ENCODE results near the gene CAMK1D. TPM values are rescaled to one million over a fixed set of nuclear protein-coding genes. Genes with fewer than 3 reads are reported as not detected.
"Not testable (repeated sequence)": the region's sequence is repeated elsewhere in the genome, so short reads cannot be mapped to it uniquely, and the experiment has no call there.

The CAMK1D gene
- 8.1 TPM for polyA plus RNA-seq (2013, experiment 1 of 4)
- 9.1 TPM for polyA plus RNA-seq (2013, experiment 2 of 4)
- polyA plus RNA-seq (2013, experiment 3 of 4): 6.6 TPM
- polyA plus RNA-seq (2013, experiment 4 of 4): 6.3 TPM

- WGBS, 2 experiments: 0 to 1% methylated on average over 81 to 91 of the region's 95 CpGs
- Histone ChIP-seq H3K36me3 (ENCODE audit: control insufficient read depth, insufficient read depth, low read length) (no peaks in the 10 kb centered on the region), H3K27me3 (ENCODE audit: control insufficient read depth, insufficient read depth, low read length, poor library complexity, severe bottlenecking) (peaks cover 35% of the 10 kb centered on the region), H3K9me3 (ENCODE audit: control insufficient read depth, low read length) (no peaks in the 10 kb centered on the region), H3K4me1 (ENCODE audit: control insufficient read depth, insufficient read depth, low read length) (peaks cover 8% of the 10 kb centered on the region), H3K27ac (ENCODE audit: insufficient read depth, low read depth, low read length, poor library complexity, severe bottlenecking) (no peak within 1 kb of the TSS), H3K4me3 (ENCODE audit: insufficient read depth, low read depth, low read length) (peak within 1 kb of the TSS; percentile 77)
These were observed at the start of gene CAMK1D for GRCh38 chr10:12348870-12349628. CAMK1D (plus strand) TSS chr10:12349547.

- not testable (repeated sequence) for H3K27me3 ChIP-seq (ENCODE audit: control insufficient read depth, insufficient read depth, low read length, poor library complexity, severe bottlenecking); H3K36me3 ChIP-seq (ENCODE audit: control insufficient read depth, insufficient read depth, low read length); H3K9me3 ChIP-seq (ENCODE audit: control insufficient read depth, low read length); H3K4me1 ChIP-seq (ENCODE audit: control insufficient read depth, insufficient read depth, low read length); H3K4me3 ChIP-seq (ENCODE audit: insufficient read depth, low read depth, low read length); H3K27ac ChIP-seq (ENCODE audit: insufficient read depth, low read depth, low read length, poor library complexity, severe bottlenecking)
- 96% methylated on average over 4 of the region's 4 CpGs for WGBS, 2 experiments
These were observed 48.3 kb upstream of the CAMK1D start for GRCh38 chr10:12301036-12301435.

- 74 to 78% methylated on average over 6 of the region's 6 CpGs for whole genome bisulfite sequencing, 2 experiments
- H3K4me3 ChIP-seq (ENCODE audit: insufficient read depth, low read depth, low read length): no peak overlapping the region
- no peaks in the 10 kb centered on the region for H3K27me3 ChIP-seq (ENCODE audit: control insufficient read depth, insufficient read depth, low read length, poor library complexity, severe bottlenecking)
- no peaks in the 10 kb centered on the region for H3K4me1 ChIP-seq (ENCODE audit: control insufficient read depth, insufficient read depth, low read length)
- no peaks in the 10 kb centered on the region for H3K9me3 ChIP-seq (ENCODE audit: control insufficient read depth, low read length)
- no peak overlapping the region for H3K27ac ChIP-seq (ENCODE audit: insufficient read depth, low read depth, low read length, poor library complexity, severe bottlenecking)
- no peaks in the 10 kb centered on the region for H3K36me3 ChIP-seq (ENCODE audit: control insufficient read depth, insufficient read depth, low read length)
These were observed 41.3 kb upstream of the CAMK1D start for GRCh38 chr10:12308057-12308456.

- H3K27me3 ChIP-seq (ENCODE audit: control insufficient read depth, insufficient read depth, low read length, poor library complexity, severe bottlenecking): no peaks in the 10 kb centered on the region
- H3K36me3 ChIP-seq (ENCODE audit: control insufficient read depth, insufficient read depth, low read length): no peaks in the 10 kb centered on the region
- no peak overlapping the region for H3K27ac ChIP-seq (ENCODE audit: insufficient read depth, low read depth, low read length, poor library complexity, severe bottlenecking)
- no peaks in the 10 kb centered on the region for H3K9me3 ChIP-seq (ENCODE audit: control insufficient read depth, low read length)
- no peak overlapping the region for H3K4me3 ChIP-seq (ENCODE audit: insufficient read depth, low read depth, low read length)
- no peaks in the 10 kb centered on the region for H3K4me1 ChIP-seq (ENCODE audit: control insufficient read depth, insufficient read depth, low read length)
- WGBS, 2 experiments: 87 to 93% methylated on average over 8 of the region's 8 CpGs
These were observed 40.5 kb upstream of the CAMK1D start for GRCh38 chr10:12308736-12309375.

GRCh38 chr10:12309783-12310182 lies 39.6 kb upstream of the CAMK1D start:
- H3K4me3 ChIP-seq (ENCODE audit: insufficient read depth, low read depth, low read length); H3K4me1 ChIP-seq (ENCODE audit: control insufficient read depth, insufficient read depth, low read length); H3K27ac ChIP-seq (ENCODE audit: insufficient read depth, low read depth, low read length, poor library complexity, severe bottlenecking); H3K36me3 ChIP-seq (ENCODE audit: control insufficient read depth, insufficient read depth, low read length); H3K27me3 ChIP-seq (ENCODE audit: control insufficient read depth, insufficient read depth, low read length, poor library complexity, severe bottlenecking); H3K9me3 ChIP-seq (ENCODE audit: control insufficient read depth, low read length): not testable (repeated sequence)
- WGBS, 2 experiments: 89 to 97% methylated on average over 5 of the region's 5 CpGs

- H3K4me3 ChIP-seq (ENCODE audit: insufficient read depth, low read depth, low read length): no peak overlapping the region
- H3K36me3 ChIP-seq (ENCODE audit: control insufficient read depth, insufficient read depth, low read length): no peaks in the 10 kb centered on the region
- H3K4me1 ChIP-seq (ENCODE audit: control insufficient read depth, insufficient read depth, low read length): no peaks in the 10 kb centered on the region
- no peak overlapping the region for H3K27ac ChIP-seq (ENCODE audit: insufficient read depth, low read depth, low read length, poor library complexity, severe bottlenecking)
- H3K27me3 ChIP-seq (ENCODE audit: control insufficient read depth, insufficient read depth, low read length, poor library complexity, severe bottlenecking): no peaks in the 10 kb centered on the region
- WGBS, 2 experiments: 77 to 78% methylated on average over 6 of the region's 6 CpGs
- H3K9me3 ChIP-seq (ENCODE audit: control insufficient read depth, low read length): no peaks in the 10 kb centered on the region
These were observed 34.5 kb upstream of the CAMK1D start for GRCh38 chr10:12314836-12315235.

GRCh38 chr10:12319076-12319475 lies 30.3 kb upstream of the CAMK1D start:
- H3K36me3 ChIP-seq (ENCODE audit: control insufficient read depth, insufficient read depth, low read length): no peaks in the 10 kb centered on the region
- no peaks in the 10 kb centered on the region for H3K4me1 ChIP-seq (ENCODE audit: control insufficient read depth, insufficient read depth, low read length)
- H3K27ac ChIP-seq (ENCODE audit: insufficient read depth, low read depth, low read length, poor library complexity, severe bottlenecking): no peak overlapping the region
- no CpG with 5 or more reads among the region's 1 CpG for WGBS, 2 experiments
- H3K9me3 ChIP-seq (ENCODE audit: control insufficient read depth, low read length): no peaks in the 10 kb centered on the region
- no peaks in the 10 kb centered on the region for H3K27me3 ChIP-seq (ENCODE audit: control insufficient read depth, insufficient read depth, low read length, poor library complexity, severe bottlenecking)
- no peak overlapping the region for H3K4me3 ChIP-seq (ENCODE audit: insufficient read depth, low read depth, low read length)

GRCh38 chr10:12320892-12321291 lies 28.5 kb upstream of the CAMK1D start:
- 90 to 95% methylated on average over 4 of the region's 4 CpGs for WGBS, 2 experiments
- H3K4me3 ChIP-seq (ENCODE audit: insufficient read depth, low read depth, low read length): no peak overlapping the region

GRCh38 chr10:12321641-12322040 lies 27.7 kb upstream of the CAMK1D start:
- WGBS, 2 experiments: 93 to 94% methylated on average over 2 of the region's 2 CpGs
- Histone ChIP-seq H3K27me3 (ENCODE audit: control insufficient read depth, insufficient read depth, low read length, poor library complexity, severe bottlenecking) (no peaks in the 10 kb centered on the region), H3K4me1 (ENCODE audit: control insufficient read depth, insufficient read depth, low read length) (no peaks in the 10 kb centered on the region), H3K36me3 (ENCODE audit: control insufficient read depth, insufficient read depth, low read length) (no peaks in the 10 kb centered on the region), H3K4me3 (ENCODE audit: insufficient read depth, low read depth, low read length) (no peak overlapping the region), H3K9me3 (ENCODE audit: control insufficient read depth, low read length) (no peaks in the 10 kb centered on the region), H3K27ac (ENCODE audit: insufficient read depth, low read depth, low read length, poor library complexity, severe bottlenecking) (no peak overlapping the region)

More at GRCh38 chr10:12320892-12321291, 28.5 kb upstream of the CAMK1D start:
- Histone ChIP-seq H3K27ac (ENCODE audit: insufficient read depth, low read depth, low read length, poor library complexity, severe bottlenecking) (no peak overlapping the region), H3K9me3 (ENCODE audit: control insufficient read depth, low read length) (no peaks in the 10 kb centered on the region), H3K36me3 (ENCODE audit: control insufficient read depth, insufficient read depth, low read length) (no peaks in the 10 kb centered on the region), H3K4me1 (ENCODE audit: control insufficient read depth, insufficient read depth, low read length) (no peaks in the 10 kb centered on the region), H3K27me3 (ENCODE audit: control insufficient read depth, insufficient read depth, low read length, poor library complexity, severe bottlenecking) (no peaks in the 10 kb centered on the region)

- 90 to 91% methylated on average over 9 of the region's 9 CpGs for WGBS, 2 experiments
- no peaks in the 10 kb centered on the region for H3K36me3 ChIP-seq (ENCODE audit: control insufficient read depth, insufficient read depth, low read length)
- H3K9me3 ChIP-seq (ENCODE audit: control insufficient read depth, low read length): no peaks in the 10 kb centered on the region
- H3K27ac ChIP-seq (ENCODE audit: insufficient read depth, low read depth, low read length, poor library complexity, severe bottlenecking): no peak overlapping the region
- H3K27me3 ChIP-seq (ENCODE audit: control insufficient read depth, insufficient read depth, low read length, poor library complexity, severe bottlenecking): no peaks in the 10 kb centered on the region
- H3K4me3 ChIP-seq (ENCODE audit: insufficient read depth, low read depth, low read length): no peak overlapping the region
- no peaks in the 10 kb centered on the region for H3K4me1 ChIP-seq (ENCODE audit: control insufficient read depth, insufficient read depth, low read length)
These were observed 26.7 kb upstream of the CAMK1D start for GRCh38 chr10:12322583-12323131.
